Posterior vena cava (tissue), 2 donors: ENCODE measurements around the gene TCEAL5. TPM values are rescaled to one million over a fixed set of nuclear protein-coding genes. Genes with fewer than 3 reads are reported as not detected.
"Not testable (repeated sequence)": the region's sequence is repeated elsewhere in the genome, so short reads cannot be mapped to it uniquely, and the experiment has no call there.

Experiments used
- DNase-seq: peaks from one replicate; pipeline ENCODE4 v3.0.0-alpha.2; 2020; ENCODE audit warnings: low spot score
- intact Hi-C, 2 donors: fragments of 100-400 bp; cut with DNase I; formaldehyde crosslinking; loops; one replicate each; pipeline versions ENCODE4 v1.14.1 to v1.14.2; 2022 to 2023
- total RNA-seq, 2 donors: library from RNA; stranded (reverse); fragmentation: NEBNext Ultra II Directional; extraction: Animal tissue kit (Norgen Biotek cat#: 25700); gene quantifications; one replicate each; pipeline ENCODE4 v1.2.1, GENCODE V29; 2021
- donor health status: DM: yes; HTN: yes; CAD: no.
- donor health status: DM: yes; HTN: yes; CAD: no.

Gene TCEAL5
- total RNA-seq, 2 donors from 2014 or later, result 0.33 to 0.46 TPM

- intact Hi-C loops, result no loop called here
- DNase-seq, result no peak
Measured at GRCh38 chrX:103240155-103240554, 36.4 kb downstream of the TCEAL5 start.

- DNase-seq, result no peak
- intact Hi-C loops, result no loop called here
Measured at GRCh38 chrX:103236296-103236695, 40.3 kb downstream of the TCEAL5 start.

- DNase-seq, intact Hi-C loops: not testable (repeated sequence)
Measured at GRCh38 chrX:103235608-103236007, 40.9 kb downstream of the TCEAL5 start.

- no peak for DNase-seq
- intact Hi-C loops, result no loop called here
Measured at GRCh38 chrX:103234869-103235268, 41.7 kb downstream of the TCEAL5 start.

GRCh38 chrX:103233263-103233662 is 43.3 kb downstream of the TCEAL5 start:
- no peak for DNase-seq
- intact Hi-C loops, result no loop called here

GRCh38 chrX:103225918-103226317 is 50.6 kb downstream of the TCEAL5 start:
- DNase-seq, intact Hi-C loops: not testable (repeated sequence)

Other genes starting within 250 kb of the TCEAL5 start
- gene BEX1, start 212.6 kb downstream of the TCEAL5 start, total RNA-seq, result under 1 TPM; 0.76 to 0.83 TPM
- 1 to 10 TPM; 1.2 to 3.1 TPM for gene NXF3, start 183.6 kb downstream of the TCEAL5 start, total RNA-seq
- 10 to 100 TPM; 22.2 to 22.9 TPM for gene BEX4, start 61.6 kb downstream of the TCEAL5 start, total RNA-seq
- 10 to 100 TPM; 41.1 to 51.6 TPM for gene TCEAL8, start 21.6 kb downstream of the TCEAL5 start, total RNA-seq
- gene BEX2, start 34.2 kb upstream of the TCEAL5 start, total RNA-seq, result under 1 TPM in 1 of 2 donors, not detected in 1; 0.57 TPM
- gene TCEAL7, start 53.5 kb upstream of the TCEAL5 start, total RNA-seq, result 10 to 100 TPM in 1 of 2 donors, 1 to 10 TPM in 1; 7.5 to 11.6 TPM
- gene TCEAL9, start 79.8 kb upstream of the TCEAL5 start, total RNA-seq, result 10 to 100 TPM; 45.8 to 54.6 TPM
- 10 to 100 TPM; 45.2 to 85.3 TPM for gene BEX3, start 99.8 kb upstream of the TCEAL5 start, total RNA-seq
- gene RAB40A, start 242.7 kb upstream of the TCEAL5 start, total RNA-seq, result 10 to 100 TPM in 1 of 2 donors, 1 to 10 TPM in 1; 6.5 to 19.7 TPM